K562 (cell line): Measurements from ENCODE around the gene UBE2N. TPM values are rescaled to one million over a fixed set of nuclear protein-coding genes. Genes with fewer than 3 reads are reported as not detected.

ENCODE experiments used
- CBX2 ChIP-seq: fragments of 200-600 bp; sonication (generic); IDR thresholded peaks from one replicate; pipeline ENCODE4 v1.6.1; 2012; ENCODE audit warnings: mild to moderate bottlenecking, low read length, inconsistent platforms; ENCODE audit not compliant: insufficient read depth, poor library complexity, severe bottlenecking
- MCM5 ChIP-seq: fragments of 450-650 bp; IDR thresholded peaks from 2 replicates; pipeline ENCODE4 v1.6.1; 2016; ENCODE audit warnings: low read depth
- RNF2 ChIP-seq: sonication (generic); IDR thresholded peaks from 2 replicates; pipeline ENCODE4 v1.6.1; 2016
- U2AF2 ChIP-seq: fragments of 200-400 bp; formaldehyde crosslinking; optimal IDR thresholded peaks from 2 replicates; pipeline ENCODE3; 2017; ENCODE audit warnings: low read depth, mild to moderate bottlenecking, low read length
- ZBTB7A ChIP-seq: IDR thresholded peaks from 2 replicates; pipeline ENCODE4 v1.6.1; 2011; ENCODE audit warnings: low read depth, mild to moderate bottlenecking, low read length, moderate library complexity, borderline replicate concordance; ENCODE audit not compliant: control insufficient read depth
- ZC3H8 ChIP-seq: fragments of 450-650 bp; IDR thresholded peaks from 2 replicates; pipeline ENCODE4 v1.6.1; 2017
- ZNF174 ChIP-seq: fragments of 250-450 bp; sonication (Bioruptor Pico); IDR thresholded peaks from 2 replicates; pipeline ENCODE4 v1.4.0; 2020; ENCODE audit warnings: mild to moderate bottlenecking
- ZNF830 ChIP-seq: fragments of 250-450 bp; sonication (Bioruptor Pico); IDR thresholded peaks from 2 replicates; pipeline ENCODE4 v1.5.0; 2021; ENCODE audit warnings: mild to moderate bottlenecking
- polyA plus RNA-seq, 8 experiments: library from polyadenylated mRNA; depleted of rRNA in 4 of 8; stranded (reverse) in 5 of 8; unstranded in 3 of 8; fragments of >200 nt; fragmentation: Nextera tagmentation in 2 of 8; fragmentation: Illumina TruSeq in 1 of 8; extraction: Ambion mirVana in 2 of 8; extraction: Trizol in 1 of 8; gene quantifications; 2 replicates each; pipeline versions ENCODE4 v1.2.1 to v1.2.3, GENCODE V29; 2011 to 2014; ENCODE audit warnings: inconsistent platforms in 1 of 8, missing spikeins in 1 of 8
- total RNA-seq, 7 experiments: library from RNA; depleted of rRNA in 6 of 7; stranded (reverse); fragments of >200 nt in 6 of 7; fragmentation: Illumina TruSeq in 2 of 7; extraction: Trizol in 2 of 7; gene quantifications; 2 replicates each; pipeline versions ENCODE4 v1.2.1 to v1.2.3, GENCODE V29; 2011 to 2021; ENCODE audit warnings: low replicate concordance in 1 of 7
- TF ChIP-seq, protein P1 (sequence below): sonication (generic); formaldehyde crosslinking; IDR thresholded peaks from 2 replicates; pipeline ENCODE4 v1.8.1; 2022; ENCODE audit warnings: missing genetic modification reagents
- TF ChIP-seq, protein P2 (sequence below), 2 experiments: fragments of 450-650 bp; conservative IDR thresholded peaks; 2 replicates each; pipeline ENCODE4 v1.6.1; 2017; ENCODE audit warnings: mild to moderate bottlenecking in 2 of 2, moderate library complexity in 2 of 2
- TF ChIP-seq, protein P3 (sequence below): sonication (generic); formaldehyde crosslinking; IDR thresholded peaks from 2 replicates; pipeline ENCODE4 v1.8.0; 2022; ENCODE audit warnings: missing genetic modification reagents, mild to moderate bottlenecking, borderline replicate concordance
- TF ChIP-seq, protein P4 (sequence below): sonication (generic); formaldehyde crosslinking; IDR thresholded peaks from 2 replicates; pipeline ENCODE4 v1.8.0; 2023; ENCODE audit warnings: mild to moderate bottlenecking, missing genetic modification reagents

The UBE2N gene
- total and polyA plus RNA-seq, 9 of the 15 experiments (the other 6 are each of a cell fraction or from before 2014, with no cell fraction given) = 189 to 826 (median 260) TPM

- TF ChIP-seq CBX2 (no peak), ZC3H8 (no peak), ZNF830 (no peak), RNF2 (no peak), MCM5 (no peak), U2AF2 (no peak), ZBTB7A (peak; percentile 83; the same call in 1 of the 2 replicates), ZNF174 (no peak)
- TF ChIP-seq, protein P1, sequence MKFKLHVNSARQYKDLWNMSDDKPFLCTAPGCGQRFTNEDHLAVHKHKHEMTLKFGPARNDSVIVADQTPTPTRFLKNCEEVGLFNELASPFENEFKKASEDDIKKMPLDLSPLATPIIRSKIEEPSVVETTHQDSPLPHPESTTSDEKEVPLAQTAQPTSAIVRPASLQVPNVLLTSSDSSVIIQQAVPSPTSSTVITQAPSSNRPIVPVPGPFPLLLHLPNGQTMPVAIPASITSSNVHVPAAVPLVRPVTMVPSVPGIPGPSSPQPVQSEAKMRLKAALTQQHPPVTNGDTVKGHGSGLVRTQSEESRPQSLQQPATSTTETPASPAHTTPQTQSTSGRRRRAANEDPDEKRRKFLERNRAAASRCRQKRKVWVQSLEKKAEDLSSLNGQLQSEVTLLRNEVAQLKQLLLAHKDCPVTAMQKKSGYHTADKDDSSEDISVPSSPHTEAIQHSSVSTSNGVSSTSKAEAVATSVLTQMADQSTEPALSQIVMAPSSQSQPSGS (CRISPR knock-in tag) = no peak
- TF ChIP-seq, protein P2, sequence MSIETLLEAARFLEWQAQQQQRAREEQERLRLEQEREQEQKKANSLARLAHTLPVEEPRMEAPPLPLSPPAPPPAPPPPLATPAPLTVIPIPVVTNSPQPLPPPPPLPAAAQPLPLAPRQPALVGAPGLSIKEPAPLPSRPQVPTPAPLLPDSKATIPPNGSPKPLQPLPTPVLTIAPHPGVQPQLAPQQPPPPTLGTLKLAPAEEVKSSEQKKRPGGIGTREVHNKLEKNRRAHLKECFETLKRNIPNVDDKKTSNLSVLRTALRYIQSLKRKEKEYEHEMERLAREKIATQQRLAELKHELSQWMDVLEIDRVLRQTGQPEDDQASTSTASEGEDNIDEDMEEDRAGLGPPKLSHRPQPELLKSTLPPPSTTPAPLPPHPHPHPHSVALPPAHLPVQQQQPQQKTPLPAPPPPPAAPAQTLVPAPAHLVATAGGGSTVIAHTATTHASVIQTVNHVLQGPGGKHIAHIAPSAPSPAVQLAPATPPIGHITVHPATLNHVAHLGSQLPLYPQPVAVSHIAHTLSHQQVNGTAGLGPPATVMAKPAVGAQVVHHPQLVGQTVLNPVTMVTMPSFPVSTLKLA (conservative IDR thresholded peaks at IDR 0.05) = peak in 1 of 2 experiments; percentile 16; a peak in 2 of 4 replicates
- TF ChIP-seq, protein P3, sequence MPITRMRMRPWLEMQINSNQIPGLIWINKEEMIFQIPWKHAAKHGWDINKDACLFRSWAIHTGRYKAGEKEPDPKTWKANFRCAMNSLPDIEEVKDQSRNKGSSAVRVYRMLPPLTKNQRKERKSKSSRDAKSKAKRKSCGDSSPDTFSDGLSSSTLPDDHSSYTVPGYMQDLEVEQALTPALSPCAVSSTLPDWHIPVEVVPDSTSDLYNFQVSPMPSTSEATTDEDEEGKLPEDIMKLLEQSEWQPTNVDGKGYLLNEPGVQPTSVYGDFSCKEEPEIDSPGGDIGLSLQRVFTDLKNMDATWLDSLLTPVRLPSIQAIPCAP (CRISPR knock-in tag) = no peak
- TF ChIP-seq, protein P4, sequence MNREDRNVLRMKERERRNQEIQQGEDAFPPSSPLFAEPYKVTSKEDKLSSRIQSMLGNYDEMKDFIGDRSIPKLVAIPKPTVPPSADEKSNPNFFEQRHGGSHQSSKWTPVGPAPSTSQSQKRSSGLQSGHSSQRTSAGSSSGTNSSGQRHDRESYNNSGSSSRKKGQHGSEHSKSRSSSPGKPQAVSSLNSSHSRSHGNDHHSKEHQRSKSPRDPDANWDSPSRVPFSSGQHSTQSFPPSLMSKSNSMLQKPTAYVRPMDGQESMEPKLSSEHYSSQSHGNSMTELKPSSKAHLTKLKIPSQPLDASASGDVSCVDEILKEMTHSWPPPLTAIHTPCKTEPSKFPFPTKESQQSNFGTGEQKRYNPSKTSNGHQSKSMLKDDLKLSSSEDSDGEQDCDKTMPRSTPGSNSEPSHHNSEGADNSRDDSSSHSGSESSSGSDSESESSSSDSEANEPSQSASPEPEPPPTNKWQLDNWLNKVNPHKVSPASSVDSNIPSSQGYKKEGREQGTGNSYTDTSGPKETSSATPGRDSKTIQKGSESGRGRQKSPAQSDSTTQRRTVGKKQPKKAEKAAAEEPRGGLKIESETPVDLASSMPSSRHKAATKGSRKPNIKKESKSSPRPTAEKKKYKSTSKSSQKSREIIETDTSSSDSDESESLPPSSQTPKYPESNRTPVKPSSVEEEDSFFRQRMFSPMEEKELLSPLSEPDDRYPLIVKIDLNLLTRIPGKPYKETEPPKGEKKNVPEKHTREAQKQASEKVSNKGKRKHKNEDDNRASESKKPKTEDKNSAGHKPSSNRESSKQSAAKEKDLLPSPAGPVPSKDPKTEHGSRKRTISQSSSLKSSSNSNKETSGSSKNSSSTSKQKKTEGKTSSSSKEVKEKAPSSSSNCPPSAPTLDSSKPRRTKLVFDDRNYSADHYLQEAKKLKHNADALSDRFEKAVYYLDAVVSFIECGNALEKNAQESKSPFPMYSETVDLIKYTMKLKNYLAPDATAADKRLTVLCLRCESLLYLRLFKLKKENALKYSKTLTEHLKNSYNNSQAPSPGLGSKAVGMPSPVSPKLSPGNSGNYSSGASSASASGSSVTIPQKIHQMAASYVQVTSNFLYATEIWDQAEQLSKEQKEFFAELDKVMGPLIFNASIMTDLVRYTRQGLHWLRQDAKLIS (CRISPR knock-in tag) = 0 out of 2 replicates have a peak, but pooled peaks have one; percentile 16
- TF ChIP-seq, all 486 proteins: peak for 28
These were observed 598 bp downstream of the UBE2N start (continued) for GRCh38 chr12:93441081-93441616.
